K562 (cell line): ENCODE data around the gene KCNMB2.

ENCODE experiments used
- ATF7 ChIP-seq: fragments of 450-650 bp; IDR thresholded peaks from 2 replicates; pipeline ENCODE4 v1.7.1; 2014; ENCODE audit warnings: mild to moderate bottlenecking, moderate library complexity
- CTCF ChIP-seq, 3 experiments: IDR thresholded peaks in 2 of 3; conservative IDR thresholded peaks in 1 of 3; 2 replicates each; pipeline ENCODE4 v1.5.1; 2011 to 2012; ENCODE audit warnings: low read length in 3 of 3, mild to moderate bottlenecking in 3 of 3, control low read depth in 2 of 3, improper control_type of control experiment in 1 of 3, inconsistent platforms in 1 of 3, low read depth in 1 of 3, mixed read lengths in 1 of 3, moderate library complexity in 1 of 3; ENCODE audit not compliant: insufficient read depth in 2 of 3
- EZH2 ChIP-seq: IDR thresholded peaks from 2 replicates; pipeline ENCODE4 v1.6.1; 2012; ENCODE audit warnings: low read depth, mild to moderate bottlenecking, inconsistent platforms, low read length, borderline replicate concordance
- MYNN ChIP-seq, 2 experiments: sonication (generic); formaldehyde crosslinking in 1 of 2; IDR thresholded peaks; 2 replicates each; pipeline versions ENCODE4 v1.5.0 to v1.6.1; 2016 to 2020; ENCODE audit warnings: antibody characterized with exemption in 1 of 2, missing genetic modification reagents in 1 of 2
- UBTF ChIP-seq, 2 experiments: IDR thresholded peaks; 2 replicates each; pipeline ENCODE4 v1.6.1; 2012; ENCODE audit warnings: improper control_type of control experiment in 2 of 2, low read depth in 2 of 2, low read length in 2 of 2, borderline replicate concordance in 1 of 2
- XRCC3 ChIP-seq: fragments of 450-650 bp; IDR thresholded peaks from 2 replicates; pipeline ENCODE4 v1.6.1; 2017; ENCODE audit warnings: mild to moderate bottlenecking, moderate library complexity
- YY1 ChIP-seq, 3 experiments: IDR thresholded peaks; 2 replicates each; pipeline ENCODE4 v1.6.1; 2011; ENCODE audit warnings: low read length in 2 of 3, mild to moderate bottlenecking in 2 of 3, moderate library complexity in 2 of 3, borderline replicate concordance in 1 of 3, control low read depth in 1 of 3, low read depth in 1 of 3; ENCODE audit not compliant: insufficient read depth in 3 of 3, insufficient replicate concordance in 2 of 3, control insufficient read depth in 1 of 3, insufficient read length in 1 of 3; ENCODE audit errors: extremely low read depth in 1 of 3
- ZNF212 ChIP-seq: fragments of 450-650 bp; formaldehyde crosslinking; IDR thresholded peaks from 2 replicates; pipeline ENCODE4 v1.4.0; 2020; ENCODE audit warnings: mild to moderate bottlenecking
- ZNF76 ChIP-seq: fragments of 250-450 bp; sonication (Bioruptor Pico); IDR thresholded peaks from 2 replicates; pipeline ENCODE4 v1.4.0; 2020; ENCODE audit warnings: mild to moderate bottlenecking, moderate library complexity, borderline replicate concordance

GRCh38 chr3:178808748-178809147, 272.5 kb downstream of the KCNMB2 start:
- no peak for TF ChIP-seq YY1 (IDR thresholded peaks at IDR 0.05; ENCODE audit: borderline replicate concordance in 1 of 3, control insufficient read depth in 1 of 3, extremely low read depth in 1 of 3, insufficient read depth in 3 of 3, insufficient read length in 1 of 3, insufficient replicate concordance in 2 of 3, low read depth in 1 of 3, low read length in 2 of 3)
- TF ChIP-seq UBTF (IDR thresholded peaks at IDR 0.05; ENCODE audit: borderline replicate concordance in 1 of 2, low read depth in 2 of 2, low read length in 2 of 2) = no peak
- no peak for TF ChIP-seq ZNF76
- TF ChIP-seq XRCC3 = no peak
- TF ChIP-seq MYNN (IDR thresholded peaks at IDR 0.05) = no peak
- no peak for TF ChIP-seq MYNN (CRISPR knock-in tag; IDR thresholded peaks at IDR 0.05)
- no peak for TF ChIP-seq EZH2
- no peak for TF ChIP-seq ATF7
- no peak for TF ChIP-seq ZNF212 (CRISPR knock-in tag)
- no peak for TF ChIP-seq CTCF (IDR thresholded peaks at IDR 0.05 in 2 of 3, conservative IDR thresholded peaks at IDR 0.05 in 1 of 3; ENCODE audit: insufficient read depth in 2 of 3, low read depth in 1 of 3, low read length in 3 of 3)
